ENCODE data around the gene C13orf46. TPM values are rescaled to one million over a fixed set of nuclear protein-coding genes. Genes with fewer than 3 reads are reported as not detected.

C13orf46 gene
- polyA plus RNA-seq, 10 donors = 0.20 to 0.45 (median 0.28) TPM

DNA sequence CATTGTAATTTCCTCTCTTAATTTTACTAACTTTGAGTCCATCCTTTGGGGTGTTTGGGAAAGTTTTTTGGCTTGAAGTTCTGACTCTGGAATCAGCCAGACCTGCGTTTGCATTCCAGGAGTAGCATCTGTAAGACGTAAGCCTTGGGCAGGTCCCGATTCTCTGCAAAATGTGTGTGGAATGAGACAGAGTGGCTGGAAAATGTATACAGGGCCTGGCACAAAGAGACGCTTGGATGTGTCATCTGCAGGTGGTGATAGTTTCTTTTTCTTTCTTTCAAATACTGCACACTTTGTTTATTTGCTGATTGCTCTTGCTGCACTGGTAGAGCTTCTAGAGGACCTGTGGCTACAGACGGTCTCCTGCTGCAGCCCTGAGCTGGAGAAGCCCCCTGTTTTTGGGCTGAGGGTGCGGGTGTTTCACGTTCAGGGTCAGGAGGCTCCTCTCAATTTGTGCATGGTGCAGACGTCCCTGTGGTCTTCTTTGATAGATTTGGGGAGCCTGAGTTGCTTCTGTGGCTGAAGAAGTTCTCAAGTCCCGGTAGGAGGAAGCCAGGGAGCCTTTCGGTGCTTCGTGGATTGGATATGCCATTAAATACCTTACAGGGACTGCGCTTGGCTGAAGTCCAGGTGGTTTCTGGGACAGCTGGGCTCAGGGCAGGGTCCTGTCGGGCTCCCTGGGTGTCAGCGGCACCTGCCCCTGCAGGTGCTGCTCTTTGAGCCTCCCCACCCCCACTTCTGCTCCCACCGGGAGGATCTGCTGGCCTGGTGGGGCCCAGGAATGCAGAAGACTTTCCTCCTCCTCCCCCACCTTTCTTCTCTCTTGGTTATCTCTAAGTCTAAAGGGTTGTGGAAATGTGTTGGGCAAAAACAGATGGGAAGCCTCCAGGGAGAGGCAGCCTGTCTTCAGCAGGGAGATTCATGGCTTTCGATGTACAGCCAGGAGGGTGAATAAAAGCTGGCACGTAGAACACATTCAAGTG is 66.0 kb downstream of the C13orf46 start:
- DNase-seq = peak in 1 of 3 donors; percentile 69

DNA sequence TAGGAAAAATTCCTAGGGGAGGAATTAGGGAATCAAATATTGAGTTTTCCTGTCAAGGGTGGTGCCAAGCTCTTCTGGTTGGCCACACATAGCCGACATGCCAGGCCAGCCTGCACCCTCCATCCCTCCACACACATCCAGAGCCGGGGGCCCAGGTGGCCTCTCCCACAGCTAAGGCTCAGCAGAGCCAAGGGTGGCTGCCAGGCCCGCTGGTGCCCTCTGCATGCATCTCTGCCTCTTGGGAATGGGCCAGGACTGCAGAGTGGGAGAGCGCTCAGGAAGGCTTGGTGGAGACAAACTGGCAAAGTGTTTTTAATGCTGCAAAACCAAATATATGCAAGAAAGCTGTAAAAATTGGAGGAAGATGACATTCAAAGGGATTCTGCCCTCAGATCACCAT is 67.3 kb downstream of the C13orf46 start:
- DNase-seq = no peak

DNA sequence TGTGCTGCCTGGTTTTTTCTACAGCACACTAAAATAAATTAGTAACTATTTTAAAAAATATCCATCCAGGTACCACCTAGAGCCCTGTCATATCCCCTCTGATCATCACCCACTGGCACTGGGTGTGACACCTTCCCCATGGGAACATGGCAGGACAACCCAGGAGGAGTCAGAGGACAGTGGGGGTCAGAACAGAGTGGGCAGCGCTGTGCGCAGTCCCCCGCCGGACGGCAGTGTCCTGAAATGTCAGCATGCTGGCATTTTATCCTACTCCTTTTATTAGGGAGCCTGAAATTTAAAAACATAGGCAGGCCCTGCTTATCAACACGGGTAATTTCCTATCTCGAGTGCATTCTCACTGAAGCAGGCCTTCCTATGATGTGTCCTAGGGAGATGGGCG is 67.9 kb downstream of the C13orf46 start:
- no peak for DNase-seq

DNA sequence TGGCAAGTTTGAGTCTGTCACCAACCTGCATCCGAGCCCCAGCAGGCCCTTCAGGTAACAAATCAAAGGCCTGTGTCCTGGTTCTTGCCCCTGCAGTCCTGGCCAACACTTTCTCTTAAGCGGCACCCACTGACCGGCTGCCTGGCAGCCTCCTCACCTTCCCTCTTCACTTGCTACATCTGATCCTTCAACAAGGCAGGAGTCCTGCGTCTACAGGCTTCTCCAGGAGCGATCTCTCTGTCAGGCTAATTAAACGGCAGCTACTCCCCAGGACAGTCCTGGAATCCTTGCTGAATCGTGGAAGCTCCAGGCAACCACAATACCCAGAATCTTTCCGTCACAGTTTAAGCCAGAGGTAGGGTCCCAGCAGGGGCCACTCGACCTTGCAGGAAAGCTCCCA is 68.9 kb downstream of the C13orf46 start:
- DNase-seq = no peak

- DNase-seq = no peak
Observed at GRCh38 chr13:113904411-113904810, 69.5 kb downstream of the C13orf46 start.

DNA sequence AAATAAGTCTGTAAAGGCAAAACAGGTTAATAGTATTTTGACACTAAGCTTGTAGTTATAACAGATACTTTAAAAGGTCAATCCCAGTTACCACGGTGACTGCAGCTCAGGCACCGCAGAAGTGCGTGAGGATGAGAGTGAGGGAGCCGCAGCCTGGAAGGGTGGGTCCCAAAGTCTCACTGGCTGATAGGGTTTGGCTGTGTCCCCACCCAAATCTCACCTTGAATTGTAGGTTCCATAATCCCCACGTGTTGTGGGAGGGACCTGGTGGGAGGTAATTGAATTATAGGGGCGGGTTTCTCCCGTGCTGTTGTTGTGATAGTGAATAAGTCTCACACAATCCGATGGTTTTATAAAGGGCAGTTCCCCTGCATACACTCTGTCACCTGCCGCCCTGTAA is 70.0 kb downstream of the C13orf46 start:
- DNase-seq = no peak

Other genes with a start within 250 kb of the C13orf46 start
- gene TMEM255B, start 214.8 kb downstream of the C13orf46 start, polyA plus RNA-seq (ENCODE audit: insufficient read length in 10 of 10) = 10 to 100 TPM in 1 of 10 donors, 1 to 10 TPM in 9; 4.4 to 10.1 (median 6.1) TPM
- gene GAS6, start 110.0 kb downstream of the C13orf46 start, polyA plus RNA-seq (ENCODE audit: insufficient read length in 10 of 10) = 10 to 100 TPM; 25.0 to 73.1 (median 40.0) TPM
- gene RASA3, start 158.5 kb upstream of the C13orf46 start, polyA plus RNA-seq (ENCODE audit: insufficient read length in 10 of 10) = 10 to 100 TPM; 18.1 to 25.4 (median 20.6) TPM
- gene CFAP97D2, start 205.2 kb upstream of the C13orf46 start, polyA plus RNA-seq (ENCODE audit: insufficient read length in 10 of 10) = not detected

Measured in muscle of back (tissue), 11 donors.